NCI-H146 treated with DMSO at 0.1 percent for 48 hours (cell line): ENCODE measurements around the gene KRTAP21-2.
"Not testable (repeated sequence)": the region's sequence is repeated elsewhere in the genome, so short reads cannot be mapped to it uniquely, and the experiment has no call there.

ENCODE experiments used
- DNase-seq: peaks from one replicate; lab custom pipeline; 2025; ENCODE audit not compliant: unreplicated experiment; lab: John Stamatoyannopoulos, UW

Gene KRTAP21-2

DNA sequence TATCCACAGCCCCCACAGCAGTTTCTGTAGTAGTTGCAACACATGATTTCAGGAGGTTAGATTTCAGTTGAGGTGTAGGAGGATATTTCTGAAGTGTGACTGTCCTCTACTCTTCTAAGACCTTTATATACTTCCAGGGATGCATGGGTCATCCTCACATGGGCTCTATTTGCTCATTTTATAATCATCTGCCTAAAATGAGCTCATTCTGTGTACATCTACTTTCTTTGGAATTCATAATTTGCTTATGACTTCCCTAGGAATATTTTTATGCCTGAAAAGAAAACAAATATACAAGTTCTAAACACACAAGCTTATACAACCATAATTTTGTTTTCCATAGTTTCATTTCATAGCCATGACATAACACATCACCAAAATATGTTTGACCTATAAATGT is at the start of gene KRTAP21-2:
Gene KRTAP21-2, minus strand, starts transcription at position 101 of the 400 bp plus-strand sequence. Its CDS starts 57 bp downstream, at position 44.
- no peak for DNase-seq

GRCh38 chr21:30793581-30794314 is 46.7 kb upstream of the KRTAP21-2 start:
- DNase-seq: no peak

DNA sequence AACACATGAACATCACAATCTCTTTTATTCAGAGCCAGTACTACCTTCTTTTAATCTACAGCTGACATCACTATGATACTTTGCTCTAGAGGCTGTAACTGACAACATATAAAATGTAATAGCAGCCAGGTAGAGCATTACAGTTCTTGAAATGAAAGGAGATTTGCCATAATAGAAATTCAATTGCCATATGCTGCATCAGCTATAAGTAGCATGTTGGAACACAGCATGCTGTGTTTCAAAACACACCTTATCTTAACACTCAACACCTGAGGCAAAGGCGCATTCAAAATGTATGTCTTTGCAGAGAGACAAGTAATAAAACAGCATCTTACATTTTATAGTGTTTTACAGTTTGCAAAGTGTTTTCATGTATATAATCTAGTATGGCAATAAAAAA is 32.2 kb upstream of the KRTAP21-2 start:
- DNase-seq: no peak

DNA sequence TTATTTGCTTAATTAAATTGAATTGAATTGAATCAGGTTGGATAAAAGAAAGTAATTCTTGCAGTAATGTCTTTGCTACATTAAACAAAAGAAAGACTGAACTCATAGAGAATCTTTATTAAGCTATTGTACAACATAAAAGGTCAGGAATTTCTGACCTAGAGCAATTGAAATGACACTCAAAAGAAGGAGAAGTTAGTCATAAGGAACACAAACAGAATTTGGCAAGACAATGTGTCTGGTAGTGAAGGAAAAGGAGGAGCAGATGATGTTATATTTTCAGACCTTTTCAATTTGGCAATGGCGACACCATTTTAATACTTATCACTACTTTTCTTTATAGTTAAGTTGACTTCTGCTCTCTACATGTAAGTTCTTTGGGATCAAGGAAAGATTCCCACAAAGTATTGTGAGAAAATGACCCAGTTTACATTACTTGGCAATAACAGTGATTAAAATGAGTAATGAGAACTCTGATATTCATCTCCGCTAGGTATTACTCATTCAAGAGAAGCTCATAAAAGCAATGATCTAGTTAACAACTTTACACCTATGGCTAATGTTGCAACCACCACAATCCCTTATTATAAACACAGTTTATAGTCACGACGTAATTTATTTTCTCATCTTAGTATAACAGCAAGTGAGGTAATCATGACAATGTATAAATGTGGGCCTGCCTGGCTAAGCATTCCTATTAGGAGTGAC is 22.8 kb upstream of the KRTAP21-2 start:
- DNase-seq: no peak

DNA sequence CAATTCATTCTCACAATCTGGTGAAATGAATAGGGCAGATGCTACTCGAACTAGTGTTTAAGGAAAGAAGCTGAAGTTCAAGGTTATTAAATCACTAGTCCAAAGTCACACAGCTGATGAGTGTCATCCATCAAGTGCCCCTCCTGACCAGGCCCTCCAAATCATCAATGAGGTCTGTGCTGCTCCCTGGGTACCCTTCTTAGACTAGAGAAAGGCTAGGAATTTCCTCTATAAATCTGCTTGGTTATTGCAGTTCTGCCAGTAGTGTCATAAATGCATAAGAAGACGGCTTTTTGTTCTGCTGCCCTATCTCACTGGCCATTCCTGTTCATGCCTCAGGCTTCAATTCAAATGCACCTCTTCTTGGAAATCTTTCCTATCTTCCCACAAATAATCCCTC is 13.7 kb upstream of the KRTAP21-2 start:
- no peak for DNase-seq

DNA sequence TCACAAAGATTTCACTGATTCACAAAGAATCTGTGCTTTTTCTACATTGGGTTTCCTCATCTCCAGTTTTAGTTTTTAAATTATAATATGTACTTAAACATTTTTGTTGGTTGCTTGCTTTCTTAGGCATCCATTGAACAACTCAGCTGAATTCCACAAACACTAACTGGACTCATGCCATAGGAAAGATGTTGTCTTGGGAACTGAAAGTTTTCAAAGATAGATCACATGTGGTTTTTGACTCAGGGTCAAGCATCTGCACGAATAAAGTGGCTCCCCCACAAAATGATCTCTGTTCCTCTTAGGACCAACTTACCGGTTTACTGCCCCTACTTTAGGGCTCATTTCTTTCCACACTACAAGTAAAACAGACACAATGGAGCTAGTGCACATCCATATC is 11.2 kb upstream of the KRTAP21-2 start:
- DNase-seq: no peak

DNA sequence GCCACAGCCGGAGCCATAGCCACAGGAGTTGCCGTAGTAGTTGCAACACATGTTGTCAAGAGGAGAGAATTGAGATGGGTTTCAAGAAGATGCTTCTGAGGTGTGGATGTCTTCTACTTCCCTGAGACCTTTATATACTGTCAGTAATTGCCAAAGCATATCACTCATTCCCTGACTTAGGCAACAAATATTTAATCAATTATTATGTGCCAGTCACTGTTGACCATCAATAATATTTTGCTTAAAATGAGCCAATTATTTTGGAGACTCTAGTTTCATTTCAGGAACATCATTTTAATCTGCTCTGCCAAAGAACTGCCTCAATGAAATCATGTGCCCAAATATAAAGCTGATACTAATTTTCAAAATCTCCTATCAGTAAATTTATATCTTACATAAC is 8.3 kb upstream of the KRTAP21-2 start, which contains the start of gene KRTAP21-1:
Gene KRTAP21-1, minus strand, starts transcription at position 101 of the 400 bp plus-strand sequence. Its CDS starts 50 bp downstream, at position 51.
- not testable (repeated sequence) for DNase-seq

DNA sequence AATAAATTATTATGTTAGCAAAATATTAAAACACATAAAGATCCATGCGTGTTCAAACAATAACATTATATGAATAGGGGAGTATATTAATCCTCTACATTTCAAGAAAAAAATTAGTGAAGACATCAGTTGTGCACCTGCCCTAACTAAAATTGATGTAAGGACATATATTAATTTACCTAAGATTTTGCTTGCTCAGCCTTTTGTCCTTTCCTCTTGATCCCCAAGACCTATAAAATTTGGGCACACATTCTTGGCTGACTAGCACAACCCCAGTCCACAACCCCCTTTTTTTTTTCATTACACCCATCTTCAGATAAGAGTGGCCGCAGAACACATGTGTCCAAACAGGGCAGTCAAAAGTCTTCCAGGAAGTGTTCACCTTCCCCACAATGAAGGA is 6.6 kb downstream of the KRTAP21-2 start:
- no peak for DNase-seq

DNA sequence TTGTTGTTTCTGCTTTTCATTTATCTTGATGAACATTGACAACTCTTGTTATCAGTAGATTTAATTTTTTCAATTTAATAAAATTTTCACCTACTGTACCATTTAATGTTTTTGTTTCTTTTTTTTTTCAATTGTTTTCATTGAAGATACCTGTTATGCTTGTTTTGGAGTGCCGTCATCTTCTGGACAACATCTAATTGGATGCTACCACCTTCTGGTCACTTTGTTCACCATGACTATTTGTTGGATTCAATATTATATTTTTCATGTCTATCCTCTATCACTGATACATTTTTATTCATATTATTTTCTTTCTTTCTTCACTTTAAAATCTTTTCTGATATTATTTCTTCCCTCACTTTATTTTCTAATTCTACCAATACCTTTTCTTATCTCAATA is 14.0 kb downstream of the KRTAP21-2 start:
- DNase-seq: no peak

GRCh38 chr21:30726726-30727125 is 20.3 kb downstream of the KRTAP21-2 start:
- no peak for DNase-seq

DNA sequence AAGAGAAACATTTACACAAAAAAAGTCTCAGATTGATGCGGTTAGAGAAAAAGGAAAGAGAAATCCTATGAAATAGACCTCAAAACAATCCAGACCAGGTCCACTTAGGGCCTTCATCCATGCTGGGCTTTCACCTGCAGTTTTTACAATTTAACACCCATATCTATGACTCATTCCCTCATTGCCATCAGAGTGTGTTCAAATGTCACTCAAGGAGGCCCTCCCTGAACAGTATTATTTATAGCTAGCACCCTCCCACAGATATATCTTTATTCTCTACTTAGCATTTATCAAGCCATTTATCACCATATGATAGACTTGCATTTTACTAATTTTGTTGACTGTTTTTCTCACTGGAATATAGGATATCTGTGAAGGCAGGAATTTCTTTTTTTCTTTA is 27.7 kb downstream of the KRTAP21-2 start:
- DNase-seq: no peak

- DNase-seq: no peak
Observed at GRCh38 chr21:30718239-30718909, 28.7 kb downstream of the KRTAP21-2 start, which contains the start of gene KRTAP21-3. TSS of gene KRTAP21-3 (minus strand) at chr21:30718777. CDS start at chr21:30718759, 18 bp downstream.

DNA sequence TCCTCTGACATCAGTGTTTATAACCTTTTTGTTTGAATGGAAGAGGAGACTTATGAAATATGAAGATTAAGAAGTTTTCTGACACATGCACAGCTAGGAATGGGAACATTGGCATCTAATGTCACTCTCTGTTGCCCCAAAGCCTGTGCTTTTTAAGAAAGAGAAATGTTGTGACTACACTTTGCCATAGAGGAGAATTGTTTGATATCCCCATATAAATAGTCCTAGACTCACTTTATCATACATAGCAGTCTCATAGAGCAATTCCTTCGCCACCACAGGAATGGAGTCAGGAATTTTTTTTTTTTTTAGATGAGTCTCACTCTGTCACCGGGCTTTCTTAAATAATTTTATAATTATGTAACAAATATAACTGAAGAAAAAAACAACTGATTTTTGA is 30.0 kb downstream of the KRTAP21-2 start:
- DNase-seq: no peak

DNA sequence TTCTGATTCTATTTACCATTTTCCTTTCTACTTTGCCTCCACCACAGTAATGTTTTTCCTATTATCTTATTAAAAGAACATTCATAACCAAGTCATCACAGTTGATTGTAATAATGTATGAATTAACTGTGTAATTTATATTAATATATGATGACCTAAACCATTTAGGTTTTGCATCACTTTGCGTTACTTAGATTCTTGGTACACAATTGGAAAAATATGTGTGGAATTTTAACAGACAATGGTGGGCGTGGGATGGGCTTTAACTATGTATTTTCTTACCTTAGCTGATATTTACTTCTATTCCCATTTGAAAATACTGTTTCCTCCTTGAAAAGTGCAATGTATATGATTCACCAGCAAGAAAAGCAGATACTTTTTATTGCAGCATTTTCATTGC is 32.1 kb downstream of the KRTAP21-2 start:
- no peak for DNase-seq

DNA sequence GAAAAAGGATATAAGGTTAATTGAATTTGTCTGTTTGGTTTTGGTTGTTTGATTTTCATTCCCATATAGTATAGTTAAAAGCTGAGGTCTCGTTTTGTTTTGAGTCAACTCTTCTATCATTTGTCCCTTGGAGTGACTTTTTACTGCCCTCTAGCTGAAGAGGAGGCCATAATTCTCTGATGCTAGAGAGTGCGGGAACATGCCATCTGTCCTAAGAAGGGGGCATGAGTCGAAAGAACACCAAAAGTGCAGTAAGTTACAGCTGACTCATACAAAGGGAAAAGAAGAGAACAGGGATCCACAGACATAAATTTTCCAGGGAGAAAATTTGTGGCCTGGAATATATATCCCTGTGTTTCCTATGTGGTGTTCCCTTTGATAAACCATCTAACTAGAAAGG is 32.6 kb downstream of the KRTAP21-2 start:
- DNase-seq: no peak

DNA sequence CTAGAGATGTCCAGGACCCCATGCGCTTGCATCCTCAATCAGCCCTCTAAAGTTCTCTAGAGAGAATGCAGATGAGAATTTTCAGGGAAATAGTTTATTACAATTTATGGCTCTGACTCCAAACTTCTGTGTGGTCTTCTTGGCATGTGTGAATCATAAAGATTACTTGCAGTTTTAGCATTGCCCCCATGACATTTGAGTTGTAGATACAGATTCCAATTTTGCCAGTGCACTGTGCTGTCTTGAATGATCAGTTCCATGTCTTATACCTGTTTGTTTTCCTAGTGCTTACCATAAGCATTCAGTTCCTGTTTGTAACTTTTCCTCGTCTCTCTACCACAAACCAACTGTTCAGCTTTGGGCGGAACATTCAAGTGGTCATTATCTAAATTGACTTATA is 33.3 kb downstream of the KRTAP21-2 start:
- DNase-seq: no peak

DNA sequence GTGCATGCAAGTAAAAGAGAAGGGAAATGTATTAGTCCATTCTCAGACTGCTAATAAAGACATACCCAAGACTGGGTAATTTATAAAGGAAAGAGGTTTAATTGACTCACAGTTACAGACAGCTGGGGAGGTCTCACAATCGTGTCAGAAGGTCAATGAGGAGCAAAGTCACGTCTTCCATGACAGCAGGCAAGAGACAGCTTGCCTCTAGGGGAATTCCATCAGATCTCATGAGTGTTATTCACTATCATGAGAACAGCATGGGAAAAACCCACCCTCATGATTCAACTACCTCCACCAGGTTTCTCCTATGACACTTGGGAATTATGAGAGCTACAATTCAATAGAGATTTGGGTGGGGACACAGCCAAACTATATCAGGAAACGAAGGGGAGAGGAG is 36.6 kb downstream of the KRTAP21-2 start:
- DNase-seq: no peak

DNA sequence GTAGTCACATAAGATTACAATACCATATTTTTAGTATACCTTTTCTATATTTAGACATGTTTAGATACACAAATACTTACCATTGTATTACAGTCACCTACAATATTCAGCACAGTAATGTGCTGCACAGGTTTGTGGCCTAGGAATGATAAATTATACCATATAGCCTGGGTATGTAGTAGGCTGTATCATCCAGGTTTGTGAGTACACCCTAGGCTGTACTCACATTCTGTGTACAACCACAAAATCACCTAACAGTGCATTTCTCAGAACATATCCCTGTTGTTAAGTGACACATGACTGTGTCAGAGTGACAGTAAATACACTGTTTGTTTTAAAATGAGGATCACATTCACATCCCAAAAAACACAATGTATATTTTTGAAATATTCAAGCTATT is 39.6 kb downstream of the KRTAP21-2 start:
- no peak for DNase-seq
